ENCODE results near the gene VSIR.

The VSIR gene

GRCh38 chr10:71718165-71718698 is 55.1 kb downstream of the VSIR start:
- DNase-seq (ENCODE audit: extremely low read depth, low read depth), result no peak

GRCh38 chr10:71717551-71717951 is 55.8 kb downstream of the VSIR start:
- no peak for DNase-seq (ENCODE audit: extremely low read depth, low read depth)

More at GRCh38 chr10:71718165-71718698, 55.1 kb downstream of the VSIR start:
- TF ChIP-seq CTCF (IDR thresholded peaks at IDR 0.05; ENCODE audit: low read depth, low read length), result no peak

GRCh38 chr10:71717056-71717455 is 56.3 kb downstream of the VSIR start:
- TF ChIP-seq CTCF (IDR thresholded peaks at IDR 0.05; ENCODE audit: low read depth, low read length), result no peak
- DNase-seq (ENCODE audit: extremely low read depth, low read depth), result no peak

More at GRCh38 chr10:71717551-71717951, 55.8 kb downstream of the VSIR start:
- TF ChIP-seq CTCF (IDR thresholded peaks at IDR 0.05; ENCODE audit: low read depth, low read length), result no peak

DNA sequence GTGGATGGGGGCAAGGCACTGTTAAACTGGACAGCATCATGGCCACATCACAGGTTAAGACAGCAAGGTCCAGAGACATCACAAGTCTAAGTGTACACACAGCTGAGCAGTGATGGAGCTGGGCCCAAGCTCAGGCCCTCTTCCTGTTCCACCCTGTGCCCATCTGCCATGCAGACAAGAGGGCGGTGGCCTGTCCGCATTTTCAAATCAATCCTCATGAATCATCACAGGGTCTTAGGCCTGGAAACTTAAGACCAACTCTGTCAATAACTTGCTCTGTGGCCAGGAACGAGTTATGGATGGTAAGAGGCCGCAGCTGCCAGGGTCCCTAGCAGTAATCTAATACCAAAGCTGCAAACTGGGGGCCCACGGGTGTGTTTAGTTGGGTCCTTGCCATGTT is 56.9 kb downstream of the VSIR start:
- no peak for DNase-seq (ENCODE audit: extremely low read depth, low read depth)
- TF ChIP-seq CTCF (IDR thresholded peaks at IDR 0.05; ENCODE audit: low read depth, low read length), result no peak

DNA sequence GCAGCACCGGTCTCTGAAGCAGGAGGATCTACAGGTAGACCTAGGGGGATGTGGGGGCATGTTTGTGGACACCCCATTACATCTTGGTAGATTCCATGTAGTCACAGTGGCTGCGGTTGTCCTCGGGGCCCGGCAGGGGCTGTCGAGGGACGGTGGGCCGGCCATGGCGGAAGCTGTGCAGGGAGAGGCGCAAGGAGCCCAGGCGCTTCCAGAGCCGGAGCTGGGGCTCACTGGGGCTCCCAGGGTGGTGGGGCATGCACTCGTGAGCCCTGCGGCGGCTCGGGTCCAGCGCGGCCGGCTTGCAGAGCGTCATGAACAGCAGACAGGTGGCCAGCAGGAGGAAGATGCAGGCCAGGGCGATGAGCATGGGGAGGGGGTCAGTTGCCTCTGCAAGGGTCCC is 57.5 kb downstream of the VSIR start:
- no peak for TF ChIP-seq CTCF (IDR thresholded peaks at IDR 0.05; ENCODE audit: low read depth, low read length)
- no peak for DNase-seq (ENCODE audit: extremely low read depth, low read depth)

DNA sequence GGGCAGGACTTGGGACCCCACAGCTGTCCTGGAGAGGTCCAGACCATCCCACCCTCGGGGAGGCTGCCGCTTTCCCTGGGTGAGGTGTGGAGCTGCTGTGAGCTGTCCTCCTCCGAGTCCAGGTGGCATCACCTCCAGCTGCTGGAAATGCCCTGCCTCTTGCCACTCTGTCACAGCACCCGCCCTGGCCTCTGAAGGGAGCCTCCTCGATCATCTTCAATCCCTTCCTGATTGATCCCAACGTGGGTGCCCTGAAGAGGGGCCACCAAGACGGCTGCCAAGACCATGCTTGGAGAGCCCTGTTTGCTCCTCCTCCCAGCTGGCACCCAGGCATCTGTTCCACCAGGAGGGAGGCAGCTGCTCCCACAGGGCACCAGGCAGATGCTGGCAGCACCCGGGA is 58.3 kb downstream of the VSIR start:
- no peak for DNase-seq (ENCODE audit: extremely low read depth, low read depth)
- no peak for TF ChIP-seq CTCF (IDR thresholded peaks at IDR 0.05; ENCODE audit: low read depth, low read length)

DNA sequence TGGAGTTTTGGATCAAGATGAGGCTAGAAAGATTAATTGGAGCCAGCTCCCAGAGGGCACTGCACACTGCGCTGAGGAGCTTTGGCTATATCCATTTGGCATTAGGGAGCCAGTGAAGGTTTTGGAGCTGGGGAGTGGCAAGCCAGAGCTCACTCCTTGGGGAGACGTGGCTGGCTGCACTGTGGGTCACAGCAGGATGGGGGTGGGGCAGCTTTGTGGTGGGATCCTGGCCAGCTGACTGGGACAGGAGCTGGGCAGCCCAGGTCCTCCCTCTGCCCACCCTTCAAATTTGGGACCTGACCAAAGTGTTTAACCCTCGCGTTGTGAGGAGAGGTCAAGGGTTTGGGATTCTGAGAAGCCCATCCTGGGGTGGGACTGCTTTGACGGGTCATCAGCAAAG is 58.7 kb downstream of the VSIR start:
- TF ChIP-seq CTCF (IDR thresholded peaks at IDR 0.05; ENCODE audit: low read depth, low read length), result no peak
- no peak for DNase-seq (ENCODE audit: extremely low read depth, low read depth)
